SK-MEL-5 (cell line): Measurements from ENCODE around the gene AGPAT3. TPM values are rescaled to one million over a fixed set of nuclear protein-coding genes. Genes with fewer than 3 reads are reported as not detected.

Experiments used
- DNase-seq: peaks from one replicate; pipeline ENCODE4 v3.0.0-alpha.2; 2016; ENCODE audit warnings: low read depth, low spot score
- in situ Hi-C: cut with HindIII; loops from 2 replicates; pipeline ENCODE4 v1.10.0; 2016; ENCODE audit warnings: low sequenced_read_pairs, high pct_unique_total_duplicates, low pct_unique_long_range_greater_than_20kb
- total RNA-seq: library from RNA; depleted of rRNA; stranded (reverse); fragments of >200 nt; shearing (Covaris generic); gene quantifications from 2 replicates; pipeline ENCODE4 v1.2.3, GENCODE V29; 2014

The AGPAT3 gene
- total RNA-seq, 1 experiment from 2014 or later: 22.5 TPM

DNA sequence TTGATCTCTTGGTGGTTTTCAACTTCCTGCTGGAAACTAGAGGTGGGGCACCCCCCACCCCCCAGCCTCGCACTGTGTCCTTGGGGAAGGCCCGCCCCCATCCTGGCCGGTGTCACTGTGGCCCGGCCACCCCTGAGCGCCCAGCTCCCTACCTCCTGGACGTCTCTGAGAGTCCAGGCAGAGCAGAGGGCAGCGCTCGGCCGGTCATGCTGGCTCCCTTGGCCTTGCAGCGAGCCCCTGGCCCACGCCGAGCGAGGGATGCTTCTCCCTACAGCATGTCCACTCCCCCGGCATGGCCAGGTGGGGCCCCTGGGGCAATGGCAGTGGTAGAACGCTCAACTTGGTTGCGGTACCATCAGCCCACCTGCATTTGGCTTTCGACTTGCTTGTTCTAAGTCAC, 118.4 kb downstream of the AGPAT3 start:
- no peak for DNase-seq
- in situ Hi-C loops: no loop called here

DNA sequence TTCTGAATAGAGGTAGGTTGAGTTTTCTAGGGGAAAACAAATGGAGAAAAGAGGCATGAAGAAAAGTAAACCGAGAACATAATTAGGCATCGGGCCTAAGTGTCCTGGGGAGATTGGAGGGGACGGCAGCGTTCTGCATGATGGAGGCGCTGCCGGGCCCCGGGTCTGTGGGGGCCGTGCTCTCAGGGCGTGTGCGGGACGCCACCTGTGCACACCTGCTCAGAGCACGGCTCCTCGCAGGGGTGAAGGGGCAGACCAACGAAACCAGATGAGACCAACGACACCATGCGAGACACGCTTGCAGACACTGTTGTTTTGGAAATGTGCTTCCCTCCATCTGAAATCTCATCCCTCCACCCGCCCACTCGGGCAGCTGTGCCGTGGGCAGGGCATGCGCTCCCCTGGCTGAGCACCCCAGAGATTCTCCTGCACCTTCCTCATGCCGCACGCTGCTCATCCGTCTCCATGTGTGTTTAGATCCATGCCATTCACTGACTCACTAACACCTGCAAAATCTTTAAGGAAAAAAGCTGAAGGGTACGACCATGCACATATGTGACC, 118.9 kb downstream of the AGPAT3 start:
- in situ Hi-C loops: no loop called here
- no peak for DNase-seq

DNA sequence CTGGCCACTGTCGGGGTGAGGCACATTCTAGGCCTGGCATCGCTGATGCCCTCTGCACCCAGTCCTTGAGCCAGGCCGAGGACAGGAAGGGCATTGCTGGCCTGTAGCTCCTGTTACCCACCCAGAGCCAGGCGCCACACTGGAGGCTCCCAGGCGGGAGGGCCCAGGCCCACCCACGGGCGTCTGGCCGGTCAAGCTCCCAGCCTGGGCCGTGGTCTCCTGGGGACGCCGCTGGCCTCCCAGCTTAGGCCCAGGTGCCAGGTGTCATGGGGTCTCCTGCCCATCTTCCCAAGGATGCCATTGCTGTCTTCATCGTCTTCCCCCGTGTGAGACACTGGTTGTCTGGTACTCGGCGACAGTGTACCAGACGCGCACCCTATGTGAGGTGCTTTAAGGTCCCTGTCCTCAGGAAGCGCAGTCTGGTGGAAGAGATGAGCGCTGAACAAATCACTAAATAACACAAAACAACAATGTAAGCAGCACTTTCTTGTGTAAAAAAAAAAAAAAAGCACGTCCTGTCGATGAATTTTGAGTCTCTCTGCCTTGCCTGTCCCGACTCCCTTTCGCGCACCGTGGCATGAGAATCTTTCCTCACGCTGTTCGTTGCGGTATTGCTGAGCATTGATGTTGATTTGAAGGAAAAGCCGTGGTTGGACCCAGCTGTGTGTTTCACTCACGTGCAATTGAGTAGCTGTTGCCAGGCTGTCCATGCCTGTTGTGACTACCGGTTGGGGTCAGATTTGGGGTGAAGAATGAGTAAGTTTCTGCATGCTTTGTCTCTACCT, 120.1 kb downstream of the AGPAT3 start:
- in situ Hi-C loops: no loop called here
- DNase-seq: no peak

DNA sequence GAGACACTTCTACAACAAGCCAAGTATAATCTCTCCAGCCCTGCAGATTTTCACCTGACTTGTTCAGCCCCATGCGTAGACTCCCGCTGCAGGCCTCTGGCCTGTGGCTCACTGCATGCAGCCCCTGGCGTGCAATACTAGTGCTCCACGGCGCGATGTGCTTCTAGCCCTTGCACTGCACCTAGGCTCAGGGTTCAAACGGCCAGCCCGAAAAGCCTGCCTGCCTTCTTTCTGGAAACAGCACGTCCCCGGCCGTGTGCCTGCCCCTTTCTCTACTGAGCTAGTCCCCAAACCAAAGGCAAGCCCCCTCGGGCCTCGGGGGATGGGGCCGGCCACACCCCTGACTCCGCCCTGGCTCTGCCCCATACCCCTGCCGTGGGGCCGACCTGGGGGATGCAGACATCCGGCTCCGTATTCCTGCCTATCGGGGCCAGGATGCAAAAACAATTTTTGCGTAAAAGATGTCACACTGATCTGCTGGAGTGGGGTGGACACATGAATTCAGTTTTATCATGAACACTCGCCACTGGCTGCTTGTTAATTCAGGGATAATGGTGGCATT, 120.7 kb downstream of the AGPAT3 start:
- DNase-seq: no peak
- in situ Hi-C loops: no loop called here

DNA sequence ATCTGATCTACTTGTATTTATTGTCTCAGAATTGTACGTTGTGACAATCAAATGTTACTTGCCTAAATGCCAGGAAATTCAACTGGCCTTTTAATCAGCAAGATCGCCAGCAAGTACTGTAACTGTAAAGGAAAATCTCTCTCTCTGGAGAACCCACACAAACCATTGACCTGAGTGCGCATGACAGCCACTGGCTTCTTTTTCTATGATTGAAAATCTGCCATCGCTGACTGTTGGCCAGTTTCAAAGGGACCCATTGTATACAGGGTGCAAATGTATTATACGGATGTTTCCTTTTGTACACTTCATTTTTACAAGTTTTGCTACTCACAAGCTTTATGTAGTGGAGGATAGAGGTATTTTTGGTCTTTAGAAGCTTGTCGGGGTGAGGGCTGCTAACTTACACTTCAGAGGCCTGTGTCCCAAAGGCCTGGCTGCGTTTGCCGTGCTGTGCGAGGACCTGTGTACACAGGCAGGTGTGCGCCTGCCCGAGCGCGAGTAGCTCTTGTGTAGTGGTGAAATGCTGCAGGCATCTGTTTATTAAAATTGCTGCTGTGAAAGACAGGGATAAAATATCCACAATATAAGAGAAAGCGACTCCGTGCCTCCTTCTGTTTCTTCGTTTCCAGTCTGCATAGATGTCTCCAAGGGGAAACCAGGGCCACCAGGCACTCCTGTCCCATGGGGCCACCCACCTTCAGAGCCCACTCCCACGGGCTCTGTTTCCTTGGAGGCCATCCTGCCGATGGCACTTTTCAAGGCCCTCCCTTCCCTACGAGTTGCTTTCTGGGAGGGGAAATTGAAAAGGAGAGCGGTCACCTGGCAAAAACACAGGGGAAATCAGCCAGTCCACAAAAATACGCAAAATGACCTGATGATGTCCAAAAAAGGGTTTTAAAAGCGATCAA, 121.8 kb downstream of the AGPAT3 start:
- DNase-seq: no peak
- in situ Hi-C loops: no loop called here

DNA sequence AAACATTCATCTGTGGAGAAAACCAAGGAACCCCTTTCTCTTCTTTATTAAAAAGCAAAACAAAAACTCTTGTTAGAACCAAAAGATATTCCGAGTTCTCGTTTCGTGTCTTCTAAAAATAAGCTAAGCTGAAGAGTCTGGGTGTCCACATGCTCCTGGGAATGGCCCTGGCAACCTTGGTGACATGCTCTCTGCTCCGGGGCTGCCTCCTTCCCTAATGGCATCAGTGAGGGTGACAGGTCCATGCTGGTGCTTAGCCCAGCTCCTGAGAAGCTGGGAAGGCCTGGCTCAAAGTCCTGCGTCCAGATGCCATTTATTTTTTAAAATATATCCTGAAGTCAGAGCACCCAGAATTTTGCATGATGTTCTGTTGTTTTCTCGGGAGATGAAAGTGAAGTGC, 122.5 kb downstream of the AGPAT3 start:
- DNase-seq: no peak
- in situ Hi-C loops: no loop called here

DNA sequence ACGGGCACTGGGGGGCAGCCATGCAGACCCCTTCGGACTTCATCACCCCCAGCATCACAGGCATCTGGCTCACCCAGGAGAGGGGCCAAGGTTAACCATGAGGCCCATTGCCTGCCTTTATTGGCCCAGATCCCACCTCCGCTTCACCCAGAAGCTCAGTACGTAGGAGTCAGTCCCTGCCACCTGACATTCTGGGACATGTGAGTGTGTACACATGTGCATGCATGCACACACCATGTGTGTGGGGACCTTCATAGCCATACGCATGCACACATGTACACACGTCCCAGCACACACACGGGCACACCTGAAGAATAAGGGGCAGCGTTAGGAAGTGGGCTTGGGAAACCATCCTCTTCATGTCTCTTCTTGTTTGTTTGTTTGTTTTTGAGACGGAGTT, 123.0 kb downstream of the AGPAT3 start:
- in situ Hi-C loops: no loop called here
- DNase-seq: no peak

DNA sequence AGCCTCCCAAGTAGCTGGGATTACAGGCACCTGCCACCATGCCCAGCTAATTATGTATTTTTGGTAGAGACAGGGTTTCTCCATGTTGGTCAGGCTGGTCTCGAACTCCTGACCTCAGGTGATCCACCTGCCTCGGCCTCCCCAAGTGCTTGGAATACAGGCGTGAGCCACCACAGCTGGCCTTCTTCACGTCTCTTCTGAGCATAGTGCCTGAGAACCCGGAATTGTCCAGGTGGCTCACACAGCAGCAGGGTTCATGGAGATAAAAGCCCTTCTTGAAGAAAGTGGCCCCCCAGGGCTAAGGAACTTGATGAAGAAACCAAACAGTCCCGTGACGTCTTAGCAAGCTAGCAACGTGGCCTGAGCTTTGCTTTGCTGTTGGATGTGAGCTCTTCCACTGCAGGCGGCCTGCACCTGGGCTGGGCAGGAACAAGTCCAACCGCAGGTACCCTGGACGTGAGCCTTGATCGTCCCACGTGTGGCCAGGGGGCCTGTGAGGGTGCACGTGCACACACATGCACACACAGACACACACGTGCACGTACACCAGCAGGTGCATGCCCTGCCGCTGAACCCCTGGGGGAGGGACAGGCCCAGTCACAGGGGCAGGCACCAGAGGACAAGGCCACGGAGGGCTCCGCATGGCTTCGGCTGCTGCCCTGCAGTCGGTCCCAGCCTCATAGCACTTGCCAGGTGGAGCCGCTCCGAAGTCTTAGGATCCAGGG, 123.6 kb downstream of the AGPAT3 start:
- no peak for DNase-seq
- in situ Hi-C loops: no loop called here

DNA sequence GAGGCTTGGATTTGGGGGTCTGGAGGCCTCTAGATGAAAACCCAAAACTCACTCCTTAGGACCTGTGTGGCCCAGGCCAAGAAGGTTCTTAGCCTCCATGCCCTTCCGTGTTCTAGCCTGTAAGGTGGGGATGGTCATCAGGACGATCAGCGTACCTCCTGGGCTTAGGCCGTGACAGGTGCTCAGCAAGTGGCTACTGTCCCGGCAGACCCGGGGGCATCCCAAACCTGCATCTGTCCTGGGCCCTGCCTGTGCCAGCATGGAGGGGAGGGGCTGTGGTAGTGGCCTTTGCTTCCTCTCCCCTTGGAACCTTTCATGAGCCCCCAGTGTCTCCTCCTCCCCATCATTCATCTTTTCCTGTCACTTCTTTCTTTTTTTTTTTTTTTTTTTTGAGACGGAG, 124.4 kb downstream of the AGPAT3 start:
- in situ Hi-C loops: no loop called here

DNA sequence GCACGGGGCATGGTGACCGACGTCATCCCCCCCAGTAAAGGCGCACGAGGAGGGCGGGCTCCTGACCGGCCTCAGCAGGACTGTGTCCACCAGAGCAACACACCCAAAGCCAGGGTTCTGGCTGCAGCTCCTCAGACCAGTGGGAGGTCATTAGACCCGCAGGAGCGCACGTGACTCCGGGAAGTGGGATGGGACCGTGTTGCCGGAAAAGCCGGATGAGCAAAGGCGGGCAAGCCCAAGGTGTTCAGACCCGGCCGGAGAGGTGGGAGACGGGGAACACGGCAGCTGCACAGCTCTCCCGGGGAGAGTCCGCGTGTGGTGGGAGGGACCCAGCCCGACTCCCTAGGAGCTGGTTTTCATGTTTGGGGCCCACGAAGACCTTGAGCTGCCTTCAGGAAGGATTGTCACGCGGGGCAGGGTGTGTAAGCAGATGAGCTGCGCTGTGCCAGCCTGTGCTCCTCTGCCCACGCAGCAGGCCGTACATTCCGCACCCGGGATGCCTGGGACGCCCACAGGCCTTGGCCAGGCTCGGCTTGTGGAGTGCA, 126.5 kb downstream of the AGPAT3 start:
- no peak for DNase-seq
- in situ Hi-C loops: no loop called here

More for the DNA sequence above, 124.4 kb downstream of the AGPAT3 start:
- DNase-seq: no peak

DNA sequence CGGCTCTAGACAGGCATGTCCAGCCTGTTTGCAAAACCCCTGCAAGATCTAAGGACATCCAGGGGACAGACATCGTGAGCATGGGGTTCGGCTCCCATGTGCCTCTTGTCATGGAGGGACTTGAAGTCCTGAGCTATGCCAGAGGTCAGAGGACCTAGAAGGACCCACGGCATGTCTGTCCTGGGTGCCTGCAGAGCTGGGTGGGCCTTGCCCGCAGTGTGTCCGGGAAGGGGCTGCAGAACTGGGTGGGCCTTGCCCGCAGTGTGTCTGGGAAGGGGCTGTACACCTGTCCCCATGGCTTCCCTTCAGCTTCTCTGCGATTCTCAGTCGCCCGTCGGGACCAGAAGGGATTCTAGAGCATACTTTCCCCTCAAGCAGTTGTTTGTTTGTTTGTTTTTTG, 127.1 kb downstream of the AGPAT3 start:
- in situ Hi-C loops: no loop called here

DNA sequence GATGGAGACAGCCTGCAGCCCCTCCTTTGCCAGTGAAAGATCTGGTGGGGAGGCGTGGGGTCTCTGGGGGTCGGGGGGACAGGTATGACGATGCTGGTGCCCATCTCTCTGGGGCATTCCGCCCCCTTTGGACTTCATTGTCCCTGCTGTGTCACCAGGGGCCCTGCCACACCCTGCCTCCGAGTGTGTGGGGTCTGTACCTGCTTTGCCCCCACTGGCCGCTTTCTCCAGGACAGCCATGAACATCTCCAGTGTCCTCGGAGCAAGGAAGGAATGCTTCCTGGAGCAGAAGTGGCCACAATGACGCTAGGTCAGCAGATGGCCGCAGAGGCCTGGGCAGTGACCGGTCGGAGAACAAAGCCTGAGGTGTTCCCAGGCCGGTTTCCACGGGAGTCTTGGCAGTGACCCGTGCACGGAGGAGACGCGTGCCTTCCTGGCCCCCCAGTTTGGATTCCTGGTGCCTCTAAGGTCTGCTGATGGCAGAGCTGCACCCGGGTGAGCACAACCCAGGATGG, 128.5 kb downstream of the AGPAT3 start:
- DNase-seq: no peak

More for the DNA sequence above, 127.1 kb downstream of the AGPAT3 start:
- no peak for DNase-seq

DNA sequence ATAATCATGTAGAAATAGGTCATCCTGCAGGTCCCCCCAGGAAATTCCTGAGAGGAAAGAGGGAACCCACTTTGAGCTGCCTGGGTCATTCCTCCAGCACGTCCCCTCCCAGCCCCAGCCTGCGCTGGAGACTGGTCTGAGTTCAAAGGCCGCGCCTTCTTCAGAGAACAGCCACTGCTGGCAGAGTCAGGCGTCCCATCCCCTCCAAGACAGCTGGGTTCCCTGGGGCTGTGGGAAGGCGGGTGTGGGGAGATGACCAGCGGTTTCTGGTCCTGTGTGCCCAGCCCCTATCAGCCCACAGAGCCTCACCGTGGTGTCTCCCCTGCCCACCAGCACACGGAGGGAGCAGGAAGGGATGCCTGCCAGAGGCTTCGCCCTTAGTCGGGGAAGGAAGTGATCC, 129.1 kb downstream of the AGPAT3 start:
- in situ Hi-C loops: no loop called here
- no peak for DNase-seq

More for the DNA sequence above, 128.5 kb downstream of the AGPAT3 start:
- in situ Hi-C loops: no loop called here

DNA sequence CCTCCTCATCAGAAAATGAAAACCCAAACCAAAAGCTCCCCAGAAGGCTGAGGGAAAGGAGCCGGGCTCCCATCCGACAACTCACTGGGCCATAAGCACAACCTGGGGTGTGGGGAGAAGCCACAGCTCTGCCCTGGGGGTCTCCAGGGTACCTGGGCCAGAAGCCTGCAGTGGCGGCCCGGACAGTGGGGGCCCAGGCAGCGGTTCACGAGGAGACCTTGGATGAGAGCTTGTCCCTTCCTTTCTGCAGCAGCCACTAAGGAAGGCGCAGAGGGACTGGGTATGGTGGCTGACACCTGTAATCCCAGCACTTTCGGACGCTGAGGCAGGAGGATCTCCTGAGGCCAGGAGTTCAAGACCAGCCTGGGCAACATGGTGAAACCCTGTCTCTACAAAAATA, 129.6 kb downstream of the AGPAT3 start:
- no peak for DNase-seq
- in situ Hi-C loops: no loop called here

DNA sequence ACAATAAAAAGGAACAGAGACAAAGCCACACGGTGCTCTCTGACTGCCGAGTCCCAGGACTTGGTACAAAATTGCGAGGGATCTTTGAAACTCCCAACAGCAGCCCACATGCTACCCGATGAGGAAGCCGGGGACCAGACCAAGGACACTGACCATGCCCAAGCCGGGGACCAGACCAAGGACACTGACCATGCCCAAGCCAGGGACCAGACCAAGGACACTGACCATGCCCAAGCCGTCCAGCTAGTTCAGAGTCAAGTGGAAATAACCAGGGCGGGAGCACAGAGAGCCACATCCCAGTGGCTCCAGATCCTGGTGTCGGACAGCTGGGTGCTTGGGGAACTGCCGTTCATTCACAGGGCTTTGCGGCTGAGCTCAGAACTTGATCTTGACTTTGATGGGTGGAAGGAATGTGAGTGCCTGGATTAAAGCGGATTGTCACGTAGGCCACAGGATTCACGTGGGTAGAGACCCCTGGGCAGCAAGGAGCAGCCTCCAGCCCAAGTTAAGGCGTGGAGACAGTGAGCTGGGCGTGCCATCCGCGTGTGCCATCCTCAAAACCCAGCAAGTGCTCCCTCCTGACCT, 130.6 kb downstream of the AGPAT3 start:
- no peak for DNase-seq
- in situ Hi-C loops: no loop called here

DNA sequence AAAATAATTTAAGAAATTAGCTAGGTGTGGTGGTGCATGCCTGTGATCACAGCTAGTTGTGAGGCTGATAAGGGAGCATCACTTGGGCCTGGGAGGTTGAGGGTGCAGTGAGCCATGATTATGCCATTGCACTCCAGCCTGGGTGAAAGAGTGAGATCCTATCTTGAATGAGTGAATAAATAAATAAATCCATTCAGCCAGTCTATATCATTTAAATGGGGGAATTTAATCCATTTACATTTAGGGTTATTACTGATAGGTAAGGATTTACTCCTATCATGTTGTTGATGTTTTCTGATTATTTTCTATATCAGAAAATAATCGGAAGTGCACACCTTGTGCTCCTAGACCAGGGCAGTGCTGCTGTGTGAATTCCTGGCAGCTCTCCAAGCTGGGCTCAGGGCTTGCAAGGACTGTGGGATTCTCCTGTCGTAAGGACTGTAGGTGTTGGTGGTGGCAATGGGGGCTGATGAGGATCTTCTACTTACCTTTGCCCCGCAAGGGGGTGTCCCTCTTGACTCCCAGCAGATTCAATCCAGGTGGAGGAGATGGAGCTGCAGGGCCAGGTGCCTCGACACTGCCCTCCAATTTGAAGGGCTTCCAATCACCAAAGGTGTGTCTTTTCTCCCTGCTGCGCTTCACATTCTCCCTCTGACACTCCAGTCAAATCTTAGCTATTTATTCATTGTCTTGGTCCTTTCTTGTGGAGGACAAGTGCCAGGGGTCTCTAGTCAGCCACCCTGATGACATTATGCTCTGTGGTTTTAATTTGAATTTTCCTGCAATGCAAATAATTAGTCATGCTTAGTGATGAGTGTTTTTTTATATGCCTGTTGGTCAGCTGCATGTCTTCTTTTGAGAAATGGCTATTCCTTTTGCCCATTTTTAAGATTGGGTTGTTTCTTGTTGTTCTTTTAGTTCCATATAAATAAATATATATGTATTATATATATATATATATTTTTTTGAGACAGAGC, 133.0 kb downstream of the AGPAT3 start:
- in situ Hi-C loops: no loop called here
- DNase-seq: no peak
